ENCODE results near the gene ADGRG2. TPM values are rescaled to one million over a fixed set of nuclear protein-coding genes. Genes with fewer than 3 reads are reported as not detected.

ADGRG2 gene
- total RNA-seq, 1 experiment from 2014 or later: 8.2 TPM

DNA sequence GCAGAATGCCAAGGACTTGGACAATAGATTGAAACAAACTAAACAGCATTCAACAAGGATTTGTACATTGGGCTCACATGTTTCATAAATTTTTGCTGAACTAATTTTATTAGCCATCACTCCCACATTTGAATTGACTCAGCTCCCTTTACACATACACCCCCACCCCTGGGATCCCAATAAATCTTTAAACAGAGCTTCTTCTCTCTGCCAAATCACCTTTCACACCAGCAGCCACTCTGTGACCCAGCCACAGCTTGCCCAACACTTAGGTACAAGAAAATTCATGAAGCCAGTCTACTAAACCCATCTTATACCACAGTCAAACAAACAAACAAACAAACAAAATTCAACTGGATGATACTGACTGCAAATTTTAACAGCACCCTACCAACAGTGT is 159.9 kb downstream of the ADGRG2 start:
- no peak for DNase-seq (ENCODE audit: low spot score)
- TF ChIP-seq, protein P1, sequence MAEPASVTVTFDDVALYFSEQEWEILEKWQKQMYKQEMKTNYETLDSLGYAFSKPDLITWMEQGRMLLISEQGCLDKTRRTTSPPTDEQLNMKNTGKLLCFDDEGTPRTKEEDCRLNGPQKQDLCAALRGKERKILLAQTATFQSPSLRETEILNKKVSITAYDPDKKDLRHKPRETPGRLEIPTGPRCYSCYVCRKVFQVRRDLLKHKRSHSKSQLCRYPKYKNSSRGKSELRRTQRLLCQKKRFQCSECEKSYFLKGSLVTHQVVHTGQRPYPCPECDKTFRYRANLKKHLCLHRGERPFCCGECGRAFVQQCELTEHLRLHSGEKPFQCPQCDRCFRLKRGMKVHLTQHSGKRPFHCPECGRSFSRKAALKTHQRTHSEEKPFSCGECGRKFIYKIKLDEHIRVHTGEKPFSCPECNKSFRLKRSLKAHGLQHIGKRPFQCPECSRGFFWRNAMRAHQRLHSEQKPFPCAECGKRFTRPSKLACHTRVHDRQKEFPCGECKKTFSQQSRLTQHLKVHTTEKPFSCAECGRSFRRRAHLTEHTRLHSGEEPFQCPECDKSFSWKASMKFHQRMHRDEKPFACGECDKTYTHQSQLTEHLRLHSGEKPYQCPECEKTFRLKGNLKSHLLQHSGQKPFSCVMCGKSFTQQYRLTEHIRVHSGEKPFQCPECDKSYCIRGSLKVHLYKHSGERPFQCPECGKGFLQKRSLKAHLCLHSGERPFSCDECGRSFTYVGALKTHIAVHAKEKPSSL (CRISPR knock-in tag; conservative IDR thresholded peaks at IDR 0.05): no peak
- TF ChIP-seq ZNF138 (CRISPR knock-in tag; conservative IDR thresholded peaks at IDR 0.05) (no peak), SP1 (CRISPR knock-in tag; conservative IDR thresholded peaks at IDR 0.05) (no peak), EMX1 (CRISPR knock-in tag; IDR thresholded peaks at IDR 0.05) (no peak), ESRRA (CRISPR knock-in tag; IDR thresholded peaks at IDR 0.05; ENCODE audit: borderline replicate concordance) (no peak), ZNF416 (CRISPR knock-in tag; IDR thresholded peaks at IDR 0.05) (no peak), PRRX2 (CRISPR knock-in tag; IDR thresholded peaks at IDR 0.05) (no peak), JUN (CRISPR knock-in tag; IDR thresholded peaks at IDR 0.05) (no peak), SMAD3 (CRISPR knock-in tag; IDR thresholded peaks at IDR 0.05; ENCODE audit: borderline replicate concordance) (no peak), MXD4 (CRISPR knock-in tag; IDR thresholded peaks at IDR 0.05; ENCODE audit: borderline replicate concordance) (no peak), SOX15 (CRISPR knock-in tag; IDR thresholded peaks at IDR 0.05) (no peak)
- TF ChIP-seq, protein P2, sequence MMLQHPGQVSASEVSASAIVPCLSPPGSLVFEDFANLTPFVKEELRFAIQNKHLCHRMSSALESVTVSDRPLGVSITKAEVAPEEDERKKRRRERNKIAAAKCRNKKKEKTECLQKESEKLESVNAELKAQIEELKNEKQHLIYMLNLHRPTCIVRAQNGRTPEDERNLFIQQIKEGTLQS (CRISPR knock-in tag; conservative IDR thresholded peaks at IDR 0.05): no peak
- TF ChIP-seq, protein P3, sequence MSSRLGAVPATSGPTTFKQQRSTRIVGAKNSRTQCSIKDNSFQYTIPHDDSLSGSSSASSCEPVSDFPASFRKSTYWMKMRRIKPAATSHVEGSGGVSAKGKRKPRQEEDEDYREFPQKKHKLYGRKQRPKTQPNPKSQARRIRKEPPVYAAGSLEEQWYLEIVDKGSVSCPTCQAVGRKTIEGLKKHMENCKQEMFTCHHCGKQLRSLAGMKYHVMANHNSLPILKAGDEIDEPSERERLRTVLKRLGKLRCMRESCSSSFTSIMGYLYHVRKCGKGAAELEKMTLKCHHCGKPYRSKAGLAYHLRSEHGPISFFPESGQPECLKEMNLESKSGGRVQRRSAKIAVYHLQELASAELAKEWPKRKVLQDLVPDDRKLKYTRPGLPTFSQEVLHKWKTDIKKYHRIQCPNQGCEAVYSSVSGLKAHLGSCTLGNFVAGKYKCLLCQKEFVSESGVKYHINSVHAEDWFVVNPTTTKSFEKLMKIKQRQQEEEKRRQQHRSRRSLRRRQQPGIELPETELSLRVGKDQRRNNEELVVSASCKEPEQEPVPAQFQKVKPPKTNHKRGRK (CRISPR knock-in tag; IDR thresholded peaks at IDR 0.05; ENCODE audit: borderline replicate concordance): no peak
- TF ChIP-seq, protein P4, sequence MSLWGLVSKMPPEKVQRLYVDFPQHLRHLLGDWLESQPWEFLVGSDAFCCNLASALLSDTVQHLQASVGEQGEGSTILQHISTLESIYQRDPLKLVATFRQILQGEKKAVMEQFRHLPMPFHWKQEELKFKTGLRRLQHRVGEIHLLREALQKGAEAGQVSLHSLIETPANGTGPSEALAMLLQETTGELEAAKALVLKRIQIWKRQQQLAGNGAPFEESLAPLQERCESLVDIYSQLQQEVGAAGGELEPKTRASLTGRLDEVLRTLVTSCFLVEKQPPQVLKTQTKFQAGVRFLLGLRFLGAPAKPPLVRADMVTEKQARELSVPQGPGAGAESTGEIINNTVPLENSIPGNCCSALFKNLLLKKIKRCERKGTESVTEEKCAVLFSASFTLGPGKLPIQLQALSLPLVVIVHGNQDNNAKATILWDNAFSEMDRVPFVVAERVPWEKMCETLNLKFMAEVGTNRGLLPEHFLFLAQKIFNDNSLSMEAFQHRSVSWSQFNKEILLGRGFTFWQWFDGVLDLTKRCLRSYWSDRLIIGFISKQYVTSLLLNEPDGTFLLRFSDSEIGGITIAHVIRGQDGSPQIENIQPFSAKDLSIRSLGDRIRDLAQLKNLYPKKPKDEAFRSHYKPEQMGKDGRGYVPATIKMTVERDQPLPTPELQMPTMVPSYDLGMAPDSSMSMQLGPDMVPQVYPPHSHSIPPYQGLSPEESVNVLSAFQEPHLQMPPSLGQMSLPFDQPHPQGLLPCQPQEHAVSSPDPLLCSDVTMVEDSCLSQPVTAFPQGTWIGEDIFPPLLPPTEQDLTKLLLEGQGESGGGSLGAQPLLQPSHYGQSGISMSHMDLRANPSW (CRISPR knock-in tag; conservative IDR thresholded peaks at IDR 0.05; ENCODE audit: low read depth): no peak
- TF ChIP-seq, protein P5, sequence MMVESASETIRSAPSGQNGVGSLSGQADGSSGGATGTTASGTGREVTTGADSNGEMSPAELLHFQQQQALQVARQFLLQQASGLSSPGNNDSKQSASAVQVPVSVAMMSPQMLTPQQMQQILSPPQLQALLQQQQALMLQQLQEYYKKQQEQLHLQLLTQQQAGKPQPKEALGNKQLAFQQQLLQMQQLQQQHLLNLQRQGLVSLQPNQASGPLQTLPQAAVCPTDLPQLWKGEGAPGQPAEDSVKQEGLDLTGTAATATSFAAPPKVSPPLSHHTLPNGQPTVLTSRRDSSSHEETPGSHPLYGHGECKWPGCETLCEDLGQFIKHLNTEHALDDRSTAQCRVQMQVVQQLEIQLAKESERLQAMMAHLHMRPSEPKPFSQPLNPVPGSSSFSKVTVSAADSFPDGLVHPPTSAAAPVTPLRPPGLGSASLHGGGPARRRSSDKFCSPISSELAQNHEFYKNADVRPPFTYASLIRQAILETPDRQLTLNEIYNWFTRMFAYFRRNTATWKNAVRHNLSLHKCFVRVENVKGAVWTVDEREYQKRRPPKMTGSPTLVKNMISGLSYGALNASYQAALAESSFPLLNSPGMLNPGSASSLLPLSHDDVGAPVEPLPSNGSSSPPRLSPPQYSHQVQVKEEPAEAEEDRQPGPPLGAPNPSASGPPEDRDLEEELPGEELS (CRISPR knock-in tag; IDR thresholded peaks at IDR 0.05): no peak
- TF ChIP-seq, protein P6, sequence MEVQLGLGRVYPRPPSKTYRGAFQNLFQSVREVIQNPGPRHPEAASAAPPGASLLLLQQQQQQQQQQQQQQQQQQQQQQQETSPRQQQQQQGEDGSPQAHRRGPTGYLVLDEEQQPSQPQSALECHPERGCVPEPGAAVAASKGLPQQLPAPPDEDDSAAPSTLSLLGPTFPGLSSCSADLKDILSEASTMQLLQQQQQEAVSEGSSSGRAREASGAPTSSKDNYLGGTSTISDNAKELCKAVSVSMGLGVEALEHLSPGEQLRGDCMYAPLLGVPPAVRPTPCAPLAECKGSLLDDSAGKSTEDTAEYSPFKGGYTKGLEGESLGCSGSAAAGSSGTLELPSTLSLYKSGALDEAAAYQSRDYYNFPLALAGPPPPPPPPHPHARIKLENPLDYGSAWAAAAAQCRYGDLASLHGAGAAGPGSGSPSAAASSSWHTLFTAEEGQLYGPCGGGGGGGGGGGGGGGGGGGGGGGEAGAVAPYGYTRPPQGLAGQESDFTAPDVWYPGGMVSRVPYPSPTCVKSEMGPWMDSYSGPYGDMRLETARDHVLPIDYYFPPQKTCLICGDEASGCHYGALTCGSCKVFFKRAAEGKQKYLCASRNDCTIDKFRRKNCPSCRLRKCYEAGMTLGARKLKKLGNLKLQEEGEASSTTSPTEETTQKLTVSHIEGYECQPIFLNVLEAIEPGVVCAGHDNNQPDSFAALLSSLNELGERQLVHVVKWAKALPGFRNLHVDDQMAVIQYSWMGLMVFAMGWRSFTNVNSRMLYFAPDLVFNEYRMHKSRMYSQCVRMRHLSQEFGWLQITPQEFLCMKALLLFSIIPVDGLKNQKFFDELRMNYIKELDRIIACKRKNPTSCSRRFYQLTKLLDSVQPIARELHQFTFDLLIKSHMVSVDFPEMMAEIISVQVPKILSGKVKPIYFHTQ (CRISPR knock-in tag; IDR thresholded peaks at IDR 0.05): no peak
- H3K27ac Mint-ChIP-seq: no peak overlapping the region
- no peaks in the 10 kb centered on the region for H3K27me3 Mint-ChIP-seq (ENCODE audit: low read depth)
- H3K9me3 Mint-ChIP-seq: no peaks in the 10 kb centered on the region
- ChIA-PET CTCF (no interaction called here), POLR2A (no interaction called here)
- H3K36me3 Mint-ChIP-seq: no peaks in the 10 kb centered on the region
- ATAC-seq: no peak
- peaks cover 17% of the 10 kb centered on the region for H3K4me1 Mint-ChIP-seq
- H3K4me3 Mint-ChIP-seq: no peak overlapping the region

Data from WTC11 (cell line).